ENCODE measurements around the gene ST8SIA2.
A peak's percentile ranks its signal among the peaks of the same experiment; 100 is the strongest.

Gene ST8SIA2

GRCh38 chr15:92395098-92395635 is 1.5 kb downstream of the ST8SIA2 start:
- no peak for DNase-seq (ENCODE audit: low read depth)

- no peak for DNase-seq (ENCODE audit: low read depth)
Observed at GRCh38 chr15:92399271-92399950, 5.7 kb downstream of the ST8SIA2 start.

GRCh38 chr15:92400573-92400972 is 6.9 kb downstream of the ST8SIA2 start:
- no peak for DNase-seq (ENCODE audit: low read depth)

- no peak for DNase-seq (ENCODE audit: low read depth)
Observed at GRCh38 chr15:92400980-92401787, 7.5 kb downstream of the ST8SIA2 start.

- DNase-seq (ENCODE audit: low read depth) = no peak
Observed at GRCh38 chr15:92402751-92403150, 9.1 kb downstream of the ST8SIA2 start.

GRCh38 chr15:92405942-92406341 is 12.3 kb downstream of the ST8SIA2 start:
- no peak for DNase-seq (ENCODE audit: low read depth)

- no peak for DNase-seq (ENCODE audit: low read depth)
Observed at GRCh38 chr15:92407321-92407720, 13.6 kb downstream of the ST8SIA2 start.

- DNase-seq (ENCODE audit: low read depth) = no peak
Observed at GRCh38 chr15:92407916-92408315, 14.2 kb downstream of the ST8SIA2 start.

GRCh38 chr15:92409006-92409405 is 15.3 kb downstream of the ST8SIA2 start:
- DNase-seq (ENCODE audit: low read depth) = no peak

GRCh38 chr15:92409521-92409920 is 15.8 kb downstream of the ST8SIA2 start:
- no peak for DNase-seq (ENCODE audit: low read depth)

- no peak for DNase-seq (ENCODE audit: low read depth)
Observed at GRCh38 chr15:92410537-92410936, 16.9 kb downstream of the ST8SIA2 start.

GRCh38 chr15:92411256-92411655 is 17.6 kb downstream of the ST8SIA2 start:
- no peak for DNase-seq (ENCODE audit: low read depth)

GRCh38 chr15:92413510-92413909 is 19.8 kb downstream of the ST8SIA2 start:
- no peak for DNase-seq (ENCODE audit: low read depth)

GRCh38 chr15:92415639-92416297 is 22.1 kb downstream of the ST8SIA2 start:
- DNase-seq (ENCODE audit: low read depth) = no peak

GRCh38 chr15:92416557-92416956 is 22.9 kb downstream of the ST8SIA2 start:
- no peak for DNase-seq (ENCODE audit: low read depth)

- DNase-seq (ENCODE audit: low read depth) = no peak
Observed at GRCh38 chr15:92417716-92418115, 24.0 kb downstream of the ST8SIA2 start.

- DNase-seq (ENCODE audit: low read depth) = no peak
Observed at GRCh38 chr15:92418864-92419263, 25.2 kb downstream of the ST8SIA2 start.

- DNase-seq (ENCODE audit: low read depth) = peak; percentile 6
Observed at GRCh38 chr15:92421976-92422375, 28.3 kb downstream of the ST8SIA2 start.

- DNase-seq (ENCODE audit: low read depth) = no peak
Observed at GRCh38 chr15:92425578-92426225, 32.0 kb downstream of the ST8SIA2 start.

GRCh38 chr15:92429378-92430068 is 35.8 kb downstream of the ST8SIA2 start:
- DNase-seq (ENCODE audit: low read depth) = peak; percentile 43

GRCh38 chr15:92430069-92430440 is 36.4 kb downstream of the ST8SIA2 start:
- DNase-seq (ENCODE audit: low read depth) = no peak

- no peak for DNase-seq (ENCODE audit: low read depth)
Observed at GRCh38 chr15:92435145-92435544, 41.5 kb downstream of the ST8SIA2 start.

Data from stromal cell of bone marrow (primary cell).